SKM-1 (cell line): ENCODE measurements around the gene CDH20.
A peak's percentile ranks its signal among the peaks of the same experiment; 100 is the strongest.

Experiments used
- DNase-seq: peaks from one replicate; lab custom pipeline; 2025; ENCODE audit not compliant: unreplicated experiment; lab: John Stamatoyannopoulos, UW

Gene CDH20

DNA sequence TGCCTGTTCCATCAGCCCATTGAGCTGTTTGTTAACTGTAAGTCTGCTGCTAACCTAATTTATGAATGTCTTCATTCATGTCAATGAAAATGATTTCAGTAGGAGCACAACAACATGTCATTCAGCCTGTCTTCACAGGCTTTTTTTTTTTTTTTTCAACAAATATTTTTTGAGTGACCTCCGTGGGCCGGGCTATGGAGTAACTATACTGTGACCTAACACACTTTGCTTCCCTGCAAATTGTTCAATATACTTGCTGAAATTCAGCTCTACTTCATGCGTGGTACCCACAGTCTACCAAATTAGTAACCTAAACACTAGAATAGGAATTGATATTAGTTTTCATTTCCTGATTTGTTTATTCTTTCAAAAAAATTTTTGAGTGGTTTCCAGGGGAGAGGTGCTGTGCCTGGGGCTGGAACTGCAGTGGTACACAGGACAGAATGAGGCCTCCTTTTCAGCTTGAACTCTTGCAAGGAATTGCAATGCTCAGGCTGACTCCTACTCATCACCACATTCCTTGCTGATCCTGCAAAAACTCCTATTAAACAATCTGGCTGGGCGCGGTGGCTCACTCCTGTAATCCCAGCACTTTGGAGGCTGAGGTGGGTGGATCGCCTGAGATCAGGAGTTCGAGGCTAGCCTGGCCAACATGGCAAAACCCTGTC, 87.1 kb downstream of the CDH20 start:
- DNase-seq = no peak

DNA sequence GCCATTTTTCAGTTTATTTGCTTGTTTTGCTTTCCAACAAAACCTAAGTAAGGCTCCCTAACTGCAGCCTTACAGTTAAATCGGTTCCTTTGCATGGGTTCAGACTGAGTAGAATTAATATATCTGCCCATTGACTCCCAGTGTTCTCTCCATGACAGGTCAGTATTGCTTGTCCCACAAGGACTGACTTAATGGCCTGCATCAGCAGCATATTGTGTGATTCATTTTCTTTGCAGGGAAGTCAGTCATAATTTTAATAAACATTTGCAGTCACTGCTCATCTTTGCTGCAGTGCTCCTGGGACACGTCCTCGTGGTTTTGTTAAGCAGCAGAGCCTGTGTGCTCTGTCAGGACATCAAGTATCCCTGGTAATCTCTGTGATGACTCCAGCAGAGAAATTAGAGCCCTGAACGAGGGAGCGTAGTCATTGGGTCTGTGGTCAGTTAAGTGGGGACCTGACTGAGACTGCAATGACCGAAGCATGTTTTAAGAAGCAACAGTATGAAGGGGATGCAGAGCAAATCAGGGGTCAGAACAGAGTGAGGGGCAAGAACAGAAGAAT, 93.3 kb downstream of the CDH20 start:
- DNase-seq = no peak

DNA sequence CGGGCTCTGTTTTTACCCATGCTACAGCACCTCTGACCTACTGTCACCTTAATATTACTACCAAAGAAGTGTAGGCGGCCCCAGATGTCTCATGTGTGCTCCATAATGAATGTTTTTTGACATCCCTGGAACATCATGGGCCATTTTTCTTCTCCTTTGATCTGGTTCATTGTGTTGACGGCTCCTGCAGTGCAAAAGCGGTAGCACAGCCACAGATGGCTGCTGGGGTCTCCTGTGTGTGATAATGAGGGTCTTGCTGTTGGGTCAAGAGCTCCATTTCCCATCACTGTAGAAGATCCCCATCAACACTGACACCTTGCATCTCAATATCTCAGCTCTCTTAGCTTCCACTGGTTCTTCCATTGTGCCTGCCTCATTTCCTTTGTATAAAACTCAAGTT, 95.0 kb downstream of the CDH20 start:
- DNase-seq = no peak

DNA sequence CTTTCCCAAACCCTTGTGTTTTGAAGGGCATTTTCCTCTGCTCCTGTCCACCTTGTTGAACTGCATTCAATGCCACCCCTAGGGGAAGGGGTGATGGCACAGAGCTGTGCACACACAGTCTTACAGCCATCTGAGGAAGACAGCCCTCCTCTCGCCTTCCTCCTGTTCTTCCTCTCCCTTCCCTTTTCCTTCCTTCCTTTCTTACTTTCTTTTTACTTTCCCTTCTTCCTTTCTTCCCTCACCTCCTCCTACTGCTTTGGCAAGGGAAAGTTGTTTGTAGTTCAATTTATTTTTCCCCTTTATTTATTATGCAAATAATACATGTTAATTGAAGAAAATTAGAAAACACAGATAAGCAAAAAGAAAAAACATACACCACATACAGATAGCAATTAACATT, 99.4 kb downstream of the CDH20 start:
- DNase-seq = no peak

DNA sequence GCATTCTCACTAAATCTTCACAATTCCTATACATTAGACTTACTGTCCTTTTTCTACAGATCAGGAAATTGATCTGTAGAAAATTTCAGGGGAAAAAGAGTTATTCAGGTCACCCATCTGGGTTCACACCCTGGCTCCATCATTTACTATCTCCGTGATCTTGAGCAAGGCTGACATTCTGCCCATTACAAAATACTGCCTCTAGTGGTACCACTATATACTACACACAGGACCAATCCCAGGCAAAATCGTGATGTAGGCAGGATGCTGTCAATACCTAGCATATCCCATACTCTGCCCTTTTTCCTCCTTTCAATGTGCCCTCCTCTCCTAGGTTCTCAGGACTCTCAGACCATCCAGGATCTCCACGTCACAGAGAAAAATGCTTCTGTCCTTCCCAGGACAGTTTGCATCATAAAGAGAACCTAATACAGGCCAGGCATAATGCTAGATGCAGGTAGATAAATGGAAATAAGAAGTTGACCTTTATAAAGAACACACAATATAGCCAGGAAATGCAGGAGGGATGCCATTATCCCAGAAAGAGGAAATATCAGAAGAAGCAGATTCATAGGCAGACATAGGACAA, 101.9 kb downstream of the CDH20 start:
- DNase-seq = peak; percentile 10

DNA sequence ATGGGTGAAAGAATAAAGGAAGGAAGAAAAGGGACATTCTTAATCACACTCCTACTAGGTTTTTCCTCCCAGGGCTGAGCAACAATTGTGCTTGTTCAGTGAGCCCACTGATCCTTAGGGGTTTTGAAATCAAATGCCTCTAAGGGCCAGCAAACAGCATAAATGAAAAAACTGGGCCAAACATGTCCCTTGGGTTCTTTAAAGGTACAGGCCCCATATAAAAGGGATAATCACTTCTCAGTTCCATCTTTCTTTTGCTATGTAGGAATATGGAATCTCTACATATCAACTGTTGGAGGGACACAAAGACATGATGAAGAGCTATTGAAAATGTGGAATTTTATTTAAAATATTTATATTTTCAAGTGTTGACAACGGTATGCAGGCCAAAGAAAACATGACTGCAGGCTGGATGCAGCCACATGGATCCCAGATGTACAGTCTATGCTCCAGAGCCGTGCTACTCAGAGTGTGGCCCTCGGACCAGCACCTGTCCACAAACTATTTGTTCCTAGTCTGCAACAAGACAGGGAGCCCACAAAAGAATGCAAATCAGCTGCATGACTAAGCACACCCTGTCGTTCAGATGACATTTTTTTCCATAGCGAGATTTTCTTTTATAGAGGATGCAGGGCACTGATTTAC, 110.0 kb downstream of the CDH20 start:
- no peak for DNase-seq

DNA sequence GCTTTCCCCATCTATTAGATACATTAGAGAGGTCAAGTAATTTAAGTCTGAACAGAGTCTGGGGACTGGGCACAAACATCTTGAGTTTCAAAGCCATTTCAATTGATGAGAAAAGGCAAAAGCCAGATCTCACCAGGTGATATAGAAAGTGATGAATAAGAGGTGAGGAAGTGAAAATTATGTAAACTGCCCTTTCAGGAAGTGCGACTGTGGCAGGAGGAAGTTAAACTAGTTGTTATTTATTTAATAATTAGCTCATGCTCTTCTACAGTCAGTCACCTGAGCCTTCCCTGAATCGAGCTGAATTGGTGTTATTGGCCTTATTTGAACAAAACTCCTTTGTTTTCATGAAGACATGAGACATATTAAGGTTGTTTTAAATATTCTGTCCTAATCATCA, 115.1 kb downstream of the CDH20 start:
- DNase-seq = no peak

DNA sequence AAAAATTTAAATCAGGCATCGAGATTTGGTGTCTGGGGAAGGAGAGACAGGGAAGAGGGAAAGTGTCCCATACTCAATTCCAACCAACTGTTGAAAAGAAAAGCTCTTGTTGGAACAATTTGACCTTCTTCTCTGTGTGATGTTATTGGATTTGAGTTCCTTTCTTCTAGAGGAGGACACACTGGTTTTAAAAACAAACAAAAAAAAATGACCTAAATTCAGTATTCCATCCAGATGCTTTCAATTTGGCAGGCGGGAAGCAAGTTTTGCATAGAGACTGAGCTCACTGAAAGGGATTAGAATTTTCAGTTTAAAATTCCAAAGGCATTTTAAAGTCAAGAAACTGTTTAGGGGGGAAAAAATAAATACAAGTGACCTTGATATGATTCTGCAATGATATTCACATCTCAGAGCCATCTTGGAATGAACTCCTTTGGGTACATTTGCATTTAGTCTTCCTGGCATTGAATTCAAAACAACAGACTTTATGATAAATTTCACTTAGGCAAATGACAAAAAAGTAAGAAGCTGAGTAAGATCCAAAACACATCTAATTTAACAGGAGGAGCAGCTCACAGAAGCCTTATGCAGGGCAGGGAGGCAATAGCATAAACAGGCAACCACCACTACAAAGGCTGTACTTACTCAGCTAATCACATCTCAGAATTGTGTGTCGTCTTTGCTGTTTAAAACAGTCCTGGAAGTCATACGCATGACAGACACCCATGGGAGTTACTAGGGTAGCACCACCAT, 126.8 kb downstream of the CDH20 start:
- no peak for DNase-seq

DNA sequence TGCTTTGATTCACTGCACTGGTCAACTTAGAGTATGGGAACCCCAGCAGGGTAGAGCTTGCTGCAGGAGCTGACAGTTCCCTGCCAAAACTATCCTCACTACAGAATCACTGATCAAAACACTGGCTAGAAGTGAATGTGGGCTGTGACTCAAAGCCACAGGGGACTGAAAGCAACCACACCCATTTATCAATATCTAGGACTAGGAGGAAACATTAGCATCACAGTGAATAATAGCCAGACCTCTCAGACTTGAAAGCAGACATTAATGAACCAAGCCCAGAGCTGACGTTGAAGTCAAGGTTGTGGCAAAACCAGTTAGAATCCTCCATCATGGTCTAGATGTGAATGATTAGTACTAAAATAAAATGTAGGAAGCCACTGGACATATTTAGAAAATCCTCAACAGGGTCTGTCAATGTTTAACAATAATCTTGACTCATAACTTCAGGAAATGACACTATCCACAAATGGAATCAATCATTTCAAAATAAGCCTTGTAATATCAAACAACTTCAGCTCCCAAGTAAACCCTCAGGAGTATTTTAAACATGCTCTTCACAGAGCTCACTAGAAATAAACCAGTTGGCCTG, 131.4 kb downstream of the CDH20 start:
- DNase-seq = no peak

DNA sequence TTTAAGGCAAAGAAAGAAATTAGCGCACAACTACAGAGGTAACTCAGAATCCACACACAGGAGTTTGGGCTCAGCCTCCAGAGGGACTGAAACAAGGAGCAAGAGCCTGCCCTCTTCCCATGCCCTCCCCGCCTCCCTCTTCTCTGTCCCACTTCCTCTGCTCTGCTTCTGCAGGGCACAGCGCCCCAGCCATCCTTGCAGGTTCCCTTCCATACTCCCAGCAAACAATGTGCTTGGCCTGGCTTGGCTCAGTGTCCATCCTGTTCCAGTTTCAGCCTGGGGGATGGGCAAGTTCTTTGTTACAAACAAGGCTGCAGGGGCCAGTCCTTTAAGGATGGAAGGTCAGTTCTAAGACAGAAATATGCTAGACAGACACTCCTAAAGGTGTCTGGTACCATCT, 133.5 kb downstream of the CDH20 start:
- DNase-seq = no peak

DNA sequence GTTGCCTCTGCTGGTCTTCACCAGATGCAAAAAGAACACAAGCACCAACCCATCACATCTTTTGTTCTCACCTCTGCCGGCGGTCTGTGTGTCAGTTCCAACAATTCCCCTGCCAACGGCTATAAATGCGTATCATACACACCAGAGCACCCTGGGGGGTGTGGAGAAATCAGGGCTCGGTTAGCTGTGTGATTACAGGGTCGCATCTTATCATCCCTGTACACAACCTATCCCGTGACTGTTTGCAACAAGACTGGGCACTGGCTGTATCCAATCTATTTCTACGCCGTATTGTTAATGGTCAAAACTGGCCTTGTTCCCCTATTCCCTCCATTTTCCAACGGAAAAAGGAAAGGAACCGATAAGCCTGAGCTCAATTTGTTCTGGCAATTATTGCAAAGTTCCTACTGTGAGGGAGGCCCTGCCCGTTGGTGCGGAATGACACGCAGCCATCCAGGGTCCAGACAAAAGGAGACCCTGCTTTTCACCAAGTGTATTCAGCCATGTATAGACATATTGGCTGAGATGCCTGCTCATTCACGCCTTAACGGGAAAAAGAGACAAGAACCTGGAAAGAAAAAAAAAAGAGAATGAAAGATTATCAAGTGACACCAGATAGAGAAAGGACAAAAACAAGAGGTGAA, 136.9 kb downstream of the CDH20 start:
- no peak for DNase-seq

DNA sequence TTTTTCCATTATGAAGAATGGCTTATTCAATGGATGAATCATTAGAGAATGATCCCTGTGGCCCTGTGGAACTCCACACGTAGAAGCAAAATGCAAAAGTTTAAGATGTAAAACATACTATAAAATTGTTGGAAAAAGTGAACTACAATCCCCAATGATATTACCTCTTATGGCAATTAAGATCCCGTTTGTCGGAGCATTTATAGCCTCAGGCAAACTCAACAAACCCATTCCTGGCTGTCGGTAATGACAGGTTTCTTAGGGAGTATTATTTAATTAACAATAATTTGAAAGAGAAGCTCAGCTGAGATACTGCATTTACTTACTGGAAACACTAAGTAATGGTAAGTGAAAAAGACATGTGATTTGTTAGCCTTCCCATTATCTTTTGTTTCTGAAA, 138.3 kb downstream of the CDH20 start:
- no peak for DNase-seq

DNA sequence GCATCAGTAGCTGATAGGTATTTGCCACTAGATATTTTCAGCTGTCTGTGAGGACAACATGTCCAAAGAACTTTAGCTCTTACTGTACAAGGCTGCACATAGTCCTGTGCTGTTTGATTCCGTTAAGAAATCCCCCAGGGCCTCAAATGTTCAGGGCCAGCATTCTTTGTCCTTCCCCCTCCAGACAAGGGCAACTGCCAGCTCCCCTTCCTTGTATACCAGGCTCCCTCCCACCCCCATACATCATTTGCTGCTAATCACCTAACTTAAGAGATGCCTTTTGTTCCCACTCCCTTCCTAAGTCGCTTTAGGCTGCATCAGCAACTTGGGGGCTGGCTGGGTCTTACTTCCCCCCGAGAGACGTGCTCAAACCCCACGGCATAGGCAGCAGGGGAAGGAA, 138.7 kb downstream of the CDH20 start:
- DNase-seq = no peak

DNA sequence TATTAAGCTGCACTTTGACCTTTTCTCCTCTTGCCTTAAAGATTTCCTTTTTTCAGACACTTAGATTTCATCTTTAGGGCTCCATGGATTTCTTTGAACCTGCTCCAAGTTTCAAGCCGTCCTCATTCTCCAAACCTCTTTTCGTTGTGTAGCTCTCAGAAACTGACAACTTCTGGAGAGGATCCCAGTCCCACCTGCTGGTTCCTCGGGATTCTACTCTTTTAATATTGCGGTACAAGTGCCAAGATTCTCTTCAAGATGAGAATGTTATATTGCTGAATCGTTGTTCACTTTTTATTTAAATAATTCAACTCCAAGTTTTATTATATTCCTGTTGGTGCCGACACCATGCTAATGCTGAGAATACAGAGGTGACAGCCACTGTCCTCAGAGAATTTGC, 141.1 kb downstream of the CDH20 start:
- DNase-seq = no peak

DNA sequence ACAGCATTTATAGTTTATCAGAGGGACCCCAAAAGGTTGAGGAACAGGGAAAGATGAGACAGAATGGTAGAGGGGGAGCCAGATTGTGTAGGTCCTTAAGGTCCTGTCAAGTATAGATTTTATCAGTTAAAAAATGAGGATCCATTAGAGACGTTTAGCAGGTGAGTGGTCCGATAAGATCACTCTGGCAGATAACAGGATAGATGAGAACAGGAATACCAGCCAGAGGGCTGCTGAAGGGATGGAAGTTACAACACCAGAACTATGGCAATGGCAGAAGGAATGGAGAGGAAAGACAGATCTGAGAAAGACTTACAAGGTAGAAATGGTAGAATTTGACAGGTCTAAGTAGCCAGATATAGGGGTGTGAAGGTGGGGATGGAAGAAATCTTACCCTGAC, 141.7 kb downstream of the CDH20 start:
- no peak for DNase-seq

DNA sequence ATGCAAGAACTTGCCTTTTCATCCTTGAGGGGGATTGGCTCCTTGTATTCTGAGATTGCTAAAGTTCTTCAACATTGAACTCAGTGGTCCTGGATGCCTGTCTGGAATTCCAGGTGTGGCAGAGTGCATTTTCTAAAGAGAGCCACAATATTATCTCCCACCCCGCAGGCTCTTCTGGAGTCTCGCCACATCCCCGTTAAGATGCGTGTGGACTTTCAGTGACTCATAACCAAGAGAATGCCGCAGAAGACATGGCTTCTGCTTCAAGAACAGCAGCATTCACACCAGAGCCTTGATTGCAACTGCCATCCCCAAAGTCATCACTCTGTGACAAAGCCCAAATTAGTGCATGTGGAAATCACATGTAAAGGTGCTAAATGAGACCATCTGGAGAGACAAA, 142.7 kb downstream of the CDH20 start:
- no peak for DNase-seq

DNA sequence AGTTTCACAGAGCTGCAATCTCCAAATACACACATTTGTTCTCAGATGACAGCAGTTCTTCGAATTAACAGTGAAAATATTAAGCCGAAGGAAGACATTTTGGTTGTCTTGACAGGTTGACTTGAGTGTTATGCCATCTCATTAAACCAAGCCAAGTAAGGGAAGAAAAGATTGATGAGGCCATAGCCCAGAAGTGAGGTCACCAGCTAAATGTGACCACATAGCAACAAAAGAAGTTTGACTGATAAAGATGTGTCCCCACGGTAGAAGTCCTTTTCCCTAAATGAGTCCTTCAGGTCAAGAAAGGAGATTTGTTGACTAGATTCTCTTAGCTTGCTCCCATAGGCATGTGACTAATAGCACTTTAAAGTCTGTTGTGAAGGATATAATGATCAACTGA, 156.1 kb downstream of the CDH20 start:
- DNase-seq = no peak

DNA sequence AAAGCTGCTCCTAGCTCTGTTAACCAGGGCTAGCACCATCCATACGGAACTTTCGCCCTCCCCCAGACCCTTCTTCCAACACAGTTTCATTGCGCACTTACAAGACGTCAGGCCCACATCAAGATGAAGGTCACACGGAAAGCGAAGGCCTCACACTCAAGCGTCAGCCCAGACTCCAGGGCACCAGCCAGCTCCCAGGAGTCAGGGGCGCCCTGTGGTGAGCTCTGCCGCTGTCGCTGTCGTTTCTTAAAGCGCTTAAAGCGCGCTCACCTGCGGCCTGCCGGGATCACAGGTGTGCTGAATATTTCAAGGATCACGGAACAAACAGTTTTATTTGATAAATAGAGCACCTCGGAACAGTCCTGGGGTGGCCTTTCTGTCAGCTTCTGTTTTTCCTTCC, 163.1 kb downstream of the CDH20 start:
- no peak for DNase-seq

DNA sequence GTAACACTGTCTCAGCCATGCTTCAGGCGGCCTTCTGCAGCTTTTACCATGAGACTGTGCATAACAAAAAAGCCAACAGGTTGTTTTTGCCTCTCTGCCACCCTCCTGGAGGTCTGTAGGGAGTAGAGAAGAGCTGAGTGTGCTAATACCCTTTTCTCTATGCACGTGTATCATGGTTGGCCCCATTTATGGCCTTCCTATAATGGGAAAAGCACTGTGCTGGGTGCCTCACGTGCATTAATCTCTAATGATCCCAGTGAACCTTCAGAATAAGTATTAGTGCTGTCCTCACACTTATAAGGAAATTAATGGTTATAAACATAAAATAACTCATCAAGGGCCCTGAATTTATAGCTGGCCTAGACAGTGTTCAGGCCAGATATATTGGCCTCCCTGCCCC, 164.2 kb downstream of the CDH20 start:
- DNase-seq = no peak

DNA sequence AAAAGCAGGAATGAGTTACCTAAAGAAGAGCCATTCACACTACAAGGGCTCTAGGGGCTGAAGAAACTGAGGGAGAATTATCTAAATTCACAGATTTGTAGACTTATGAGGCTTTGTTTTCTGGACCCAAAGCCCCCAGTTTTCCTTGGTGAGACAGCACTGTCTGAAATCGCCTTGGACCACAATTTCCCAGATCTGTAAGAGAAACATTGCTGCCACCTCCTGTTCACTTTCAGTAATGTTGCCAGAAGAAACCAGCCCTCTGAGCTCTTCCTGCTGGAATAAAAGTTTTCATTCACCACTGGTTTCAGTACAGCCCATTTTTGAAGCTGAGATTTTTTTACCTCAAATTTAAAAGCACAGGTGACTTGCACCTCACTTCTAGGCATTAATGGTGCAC, 169.2 kb downstream of the CDH20 start:
- DNase-seq = peak; percentile 49

DNA sequence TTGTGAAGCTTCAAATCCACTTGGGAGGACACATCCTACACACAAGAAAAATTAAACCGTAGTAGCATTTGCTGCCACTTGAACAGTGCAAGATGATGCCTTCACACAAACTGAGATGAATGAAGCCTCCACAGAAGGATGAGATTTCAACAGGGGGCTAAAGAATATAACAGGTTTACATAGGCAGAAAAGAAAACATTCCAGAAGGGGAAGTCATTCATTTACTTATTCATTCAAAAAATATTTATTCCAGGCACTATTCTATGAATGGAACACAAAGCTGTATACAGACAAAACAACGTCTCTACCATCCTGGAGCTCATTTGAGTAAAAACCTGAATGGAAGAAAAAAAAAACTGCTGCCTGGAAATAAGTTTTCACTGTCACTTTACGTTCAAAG, 170.5 kb downstream of the CDH20 start:
- DNase-seq = no peak
